ENCODE measurements around the gene HSD17B11. TPM values are rescaled to one million over a fixed set of nuclear protein-coding genes. Genes with fewer than 3 reads are reported as not detected.

HSD17B11 gene
- total RNA-seq, 1 donor from 2014 or later = 27.2 TPM

- H3K4me3 Mint-ChIP-seq (ENCODE audit: unreplicated experiment) = no peak overlapping the region
- peaks cover 25% of the 10 kb centered on the region for H3K9me3 Mint-ChIP-seq (ENCODE audit: unreplicated experiment)
- H3K27ac Mint-ChIP-seq (ENCODE audit: unreplicated experiment) = no peak overlapping the region
- no peaks in the 10 kb centered on the region for H3K4me1 Mint-ChIP-seq (ENCODE audit: unreplicated experiment)
- H3K36me3 Mint-ChIP-seq (ENCODE audit: low read depth, unreplicated experiment) = peaks cover 15% of the 10 kb centered on the region
- peaks cover 2% of the 10 kb centered on the region for H3K27me3 Mint-ChIP-seq (ENCODE audit: unreplicated experiment)
- no peak for TF ChIP-seq CTCF (IDR thresholded peaks at IDR 0.05; ENCODE audit: unreplicated experiment)
- no peak for DNase-seq (ENCODE audit: low spot score)
Observed at GRCh38 chr4:87286970-87287369, 104.0 kb downstream of the HSD17B11 start.

Small RNAs within 50 kb of the gene (microRNA-seq; reads per million reads assigned to microRNA genes)
- gene MIR5705 (ENCODE audit: unreplicated experiment) = not detected

Other genes starting within 250 kb of the HSD17B11 start
- gene KLHL8, start 170.6 kb downstream of the HSD17B11 start, total RNA-seq (ENCODE audit: unreplicated experiment) = 7.2 TPM
- not detected for gene HSD17B13, start 68.3 kb downstream of the HSD17B11 start, total RNA-seq (ENCODE audit: unreplicated experiment)
- 16.6 TPM for gene NUDT9, start 31.4 kb upstream of the HSD17B11 start, total RNA-seq (ENCODE audit: unreplicated experiment)
- 3.3 TPM for gene SPARCL1, start 138.2 kb upstream of the HSD17B11 start, total RNA-seq (ENCODE audit: unreplicated experiment)
- gene DSPP, start 217.3 kb upstream of the HSD17B11 start, total RNA-seq (ENCODE audit: unreplicated experiment) = not detected